Chondrocyte (in vitro differentiated cells): ENCODE results near the gene TENM3. TPM values are rescaled to one million over a fixed set of nuclear protein-coding genes. Genes with fewer than 3 reads are reported as not detected.

Experiments
- DNase-seq: peaks from one replicate; pipeline ENCODE4 v3.0.0; 2021; ENCODE audit warnings: mixed read lengths, low spot score
- H3K27ac Mint-ChIP-seq: one replicate; pipeline ENCODE4 v1.8.0; 2021; ENCODE audit warnings: mild to moderate bottlenecking, moderate library complexity, mixed read lengths; ENCODE audit not compliant: unreplicated experiment
- H3K27me3 Mint-ChIP-seq: 2 replicates; pipeline ENCODE4 v1.8.0; 2021; ENCODE audit warnings: low read depth, mixed read lengths
- H3K36me3 Mint-ChIP-seq: 2 replicates; pipeline ENCODE4 v1.8.0; 2021; ENCODE audit warnings: low read depth, mixed read lengths
- H3K4me1 Mint-ChIP-seq: 2 replicates; pipeline ENCODE4 v1.8.0; 2021; ENCODE audit warnings: low read depth, mild to moderate bottlenecking, mixed read lengths
- H3K4me3 Mint-ChIP-seq: one replicate; pipeline ENCODE4 v1.8.0; 2021; ENCODE audit warnings: mild to moderate bottlenecking, moderate library complexity, mixed read lengths; ENCODE audit not compliant: unreplicated experiment
- H3K9me3 Mint-ChIP-seq: 2 replicates; pipeline ENCODE4 v1.8.0; 2021; ENCODE audit warnings: low read depth, mixed read lengths
- total RNA-seq: library from RNA; stranded (reverse); gene quantifications from 3 replicates; pipeline ENCODE4 v1.2.1, GENCODE V29; 2021
- TF ChIP-seq, protein P1 (sequence below): fragments of 200-600 bp; sonication (generic); IDR thresholded peaks from 2 replicates; pipeline ENCODE4 v1.5.0; 2021; ENCODE audit warnings: antibody characterized with exemption, mild to moderate bottlenecking, moderate library complexity

The TENM3 gene
- total RNA-seq, 1 donor from 2014 or later = 87.6 TPM

DNA sequence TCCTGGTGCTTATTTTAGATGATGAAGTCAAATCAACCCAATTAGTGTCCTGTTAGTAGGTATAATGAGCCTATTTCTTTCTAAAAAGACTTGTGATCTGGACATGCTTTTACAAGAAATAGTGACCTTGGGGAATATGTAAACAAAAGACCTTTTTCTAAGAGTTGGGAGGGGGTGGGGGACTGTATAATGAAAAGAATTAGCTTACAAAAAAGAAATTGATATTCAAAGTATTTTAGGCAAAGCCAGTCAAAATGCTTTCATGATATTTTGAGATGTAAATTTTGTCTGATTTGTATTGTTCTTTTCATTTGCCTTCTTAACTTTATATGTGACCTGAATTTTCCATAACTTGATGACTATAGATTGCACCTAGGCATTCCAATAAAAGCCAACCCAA is 559.4 kb downstream of the TENM3 start:
- Mint-ChIP-seq H3K36me3 (peaks cover 8% of the 10 kb centered on the region), H3K4me3 (no peak overlapping the region), H3K9me3 (no peaks in the 10 kb centered on the region), H3K27ac (no peak overlapping the region), H3K27me3 (no peaks in the 10 kb centered on the region), H3K4me1 (peaks cover 9% of the 10 kb centered on the region)
- no peak for DNase-seq
- TF ChIP-seq, protein P1, sequence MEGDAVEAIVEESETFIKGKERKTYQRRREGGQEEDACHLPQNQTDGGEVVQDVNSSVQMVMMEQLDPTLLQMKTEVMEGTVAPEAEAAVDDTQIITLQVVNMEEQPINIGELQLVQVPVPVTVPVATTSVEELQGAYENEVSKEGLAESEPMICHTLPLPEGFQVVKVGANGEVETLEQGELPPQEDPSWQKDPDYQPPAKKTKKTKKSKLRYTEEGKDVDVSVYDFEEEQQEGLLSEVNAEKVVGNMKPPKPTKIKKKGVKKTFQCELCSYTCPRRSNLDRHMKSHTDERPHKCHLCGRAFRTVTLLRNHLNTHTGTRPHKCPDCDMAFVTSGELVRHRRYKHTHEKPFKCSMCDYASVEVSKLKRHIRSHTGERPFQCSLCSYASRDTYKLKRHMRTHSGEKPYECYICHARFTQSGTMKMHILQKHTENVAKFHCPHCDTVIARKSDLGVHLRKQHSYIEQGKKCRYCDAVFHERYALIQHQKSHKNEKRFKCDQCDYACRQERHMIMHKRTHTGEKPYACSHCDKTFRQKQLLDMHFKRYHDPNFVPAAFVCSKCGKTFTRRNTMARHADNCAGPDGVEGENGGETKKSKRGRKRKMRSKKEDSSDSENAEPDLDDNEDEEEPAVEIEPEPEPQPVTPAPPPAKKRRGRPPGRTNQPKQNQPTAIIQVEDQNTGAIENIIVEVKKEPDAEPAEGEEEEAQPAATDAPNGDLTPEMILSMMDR = no peak

DNA sequence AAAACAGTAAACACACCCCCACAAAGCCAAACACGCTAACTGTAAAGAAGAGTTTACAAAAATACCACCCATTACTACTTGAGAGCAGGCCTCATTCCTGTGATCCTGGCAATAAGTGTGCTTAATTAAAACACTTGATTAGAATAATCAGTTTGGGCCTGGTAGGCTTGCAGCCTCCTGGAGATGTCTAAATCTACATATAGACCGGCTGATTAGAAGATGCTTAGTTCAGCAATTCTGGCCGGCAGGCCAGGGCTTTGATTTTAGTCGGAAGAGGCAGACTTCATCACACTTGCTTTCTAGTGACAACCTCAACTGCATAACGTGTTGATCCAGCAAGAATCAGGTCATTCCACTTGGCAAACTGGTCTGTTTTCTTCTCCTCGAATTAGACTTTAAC is 560.0 kb downstream of the TENM3 start:
- TF ChIP-seq, protein P1 = no peak
- H3K4me3 Mint-ChIP-seq = no peak overlapping the region
- DNase-seq = no peak

DNA sequence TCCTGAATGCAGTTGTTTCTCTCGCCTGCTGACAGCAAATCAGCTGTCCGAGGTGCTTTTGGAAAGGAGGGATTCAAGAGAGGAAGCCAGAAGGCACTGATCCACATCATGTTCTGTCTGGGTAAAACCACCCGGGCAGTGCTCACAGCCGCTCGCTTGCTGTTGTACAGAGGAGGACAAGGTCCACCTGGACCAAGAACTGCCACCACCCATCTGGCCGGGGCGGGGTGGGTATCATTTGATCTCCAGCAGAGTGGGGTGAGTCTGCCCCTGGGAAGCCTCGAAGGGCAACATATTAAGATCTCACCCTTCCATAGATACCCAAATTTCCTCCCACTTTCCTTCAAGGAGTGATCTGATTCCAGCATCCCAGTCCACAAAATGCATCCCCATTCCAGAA is 560.9 kb downstream of the TENM3 start:
- H3K9me3 Mint-ChIP-seq = no peaks in the 10 kb centered on the region
- DNase-seq = no peak
- H3K4me3 Mint-ChIP-seq = no peak overlapping the region
- TF ChIP-seq, protein P1 = no peak
- no peaks in the 10 kb centered on the region for H3K27me3 Mint-ChIP-seq
- peaks cover 9% of the 10 kb centered on the region for H3K4me1 Mint-ChIP-seq
- H3K27ac Mint-ChIP-seq = no peak overlapping the region
- H3K36me3 Mint-ChIP-seq = peaks cover 2% of the 10 kb centered on the region

More for the DNA sequence above, 560.0 kb downstream of the TENM3 start:
- Mint-ChIP-seq H3K36me3 (peaks cover 6% of the 10 kb centered on the region), H3K4me1 (peaks cover 9% of the 10 kb centered on the region), H3K27me3 (no peaks in the 10 kb centered on the region), H3K27ac (no peak overlapping the region), H3K9me3 (no peaks in the 10 kb centered on the region)

DNA sequence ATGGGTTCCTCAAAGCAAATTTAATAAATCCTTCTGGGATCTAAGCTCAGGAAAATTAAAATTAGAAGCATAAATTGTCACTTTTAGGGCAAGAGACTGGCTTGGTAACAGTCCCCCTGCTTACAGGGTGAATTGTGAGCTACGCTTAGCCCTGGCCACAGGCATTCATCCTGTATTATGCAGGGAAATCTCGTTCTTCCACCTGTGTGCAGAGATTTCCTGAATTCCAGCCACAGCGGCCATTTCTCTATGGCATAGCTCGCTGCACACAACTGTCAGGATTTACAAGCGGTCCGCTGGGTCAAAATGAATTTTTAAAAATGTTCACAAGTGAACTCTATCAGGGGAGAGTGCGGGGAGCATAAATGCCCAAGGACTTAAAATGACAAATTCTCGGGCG is 562.1 kb downstream of the TENM3 start:
- peaks cover 9% of the 10 kb centered on the region for H3K4me1 Mint-ChIP-seq
- TF ChIP-seq, protein P1 = no peak
- no peak overlapping the region for H3K27ac Mint-ChIP-seq
- DNase-seq = no peak
- no peaks in the 10 kb centered on the region for H3K9me3 Mint-ChIP-seq
- peaks cover under 1% of the 10 kb centered on the region for H3K36me3 Mint-ChIP-seq
- no peaks in the 10 kb centered on the region for H3K27me3 Mint-ChIP-seq
- no peak overlapping the region for H3K4me3 Mint-ChIP-seq

DNA sequence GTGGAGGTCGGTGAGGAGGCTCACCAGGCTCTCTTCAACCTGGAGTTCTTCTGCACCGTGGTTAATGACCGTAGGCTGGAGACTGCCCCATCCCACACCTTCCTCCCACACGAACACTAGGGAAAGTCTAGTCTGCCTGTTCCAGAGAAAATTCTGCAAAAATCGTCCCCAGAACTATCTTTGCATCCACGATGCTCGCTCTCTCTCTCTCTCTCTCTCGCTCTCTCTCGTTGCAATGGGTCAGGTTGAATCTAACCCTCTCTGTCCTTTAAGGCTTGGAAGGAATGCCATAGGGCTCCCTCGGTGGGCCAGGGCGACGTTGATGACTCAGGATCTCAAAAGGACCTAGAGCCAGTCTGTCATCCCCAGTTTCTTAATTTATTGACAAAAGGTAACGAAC is 562.5 kb downstream of the TENM3 start:
- TF ChIP-seq, protein P1 = no peak
- Mint-ChIP-seq H3K27ac (no peak overlapping the region), H3K9me3 (no peaks in the 10 kb centered on the region), H3K4me3 (peak overlapping the region; percentile 79), H3K4me1 (peaks cover 9% of the 10 kb centered on the region), H3K36me3 (no peaks in the 10 kb centered on the region), H3K27me3 (no peaks in the 10 kb centered on the region)
- DNase-seq = no peak
